ENCODE results near the gene NXNL1. TPM values are rescaled to one million over a fixed set of nuclear protein-coding genes. Genes with fewer than 3 reads are reported as not detected.

NXNL1 gene
- total and polyA plus RNA-seq, 2 of the 8 experiments (the other 6 are each of a cell fraction or from before 2014, with no cell fraction given): not detected

- TF ChIP-seq SIN3A (conservative IDR thresholded peaks at IDR 0.05 in 1 of 2, IDR thresholded peaks at IDR 0.05 in 1 of 2; ENCODE audit: low read depth in 1 of 2, low read length in 2 of 2) (peak in 1 of 2 experiments; percentile 83; a peak in 2 of 4 replicates), SAP30 (IDR thresholded peaks at IDR 0.05; ENCODE audit: insufficient read depth, insufficient replicate concordance, low read length) (no peak), SRF (IDR thresholded peaks at IDR 0.05; ENCODE audit: low read depth, low read length) (peak; percentile 32; the same call in 1 of the 2 replicates), KDM4A (IDR thresholded peaks at IDR 0.05; ENCODE audit: low read depth, low read length, severe bottlenecking) (peak; percentile 55), CBX5 (IDR thresholded peaks at IDR 0.05; ENCODE audit: low read depth, low read length) (no peak), BCL11A (IDR thresholded peaks at IDR 0.05; ENCODE audit: low read depth in 2 of 2, low read length in 2 of 2) (no peak), KDM1A (IDR thresholded peaks at IDR 0.05; ENCODE audit: borderline replicate concordance, low read length) (no peak), GABPA (IDR thresholded peaks at IDR 0.05; ENCODE audit: borderline replicate concordance, insufficient read depth, low read length) (peak; percentile 96), TCF12 (IDR thresholded peaks at IDR 0.05; ENCODE audit: low read depth, low read length) (no peak), RXRA (IDR thresholded peaks at IDR 0.05; ENCODE audit: insufficient read depth, low read depth, low read length) (no peak), SIRT6 (IDR thresholded peaks at IDR 0.05; ENCODE audit: low read length) (no peak), CTBP2 (IDR thresholded peaks at IDR 0.05; ENCODE audit: borderline replicate concordance, insufficient read depth, insufficient read length, low read length) (no peak), MAFK (IDR thresholded peaks at IDR 0.05; ENCODE audit: low read depth, low read length) (no peak), RAD21 (IDR thresholded peaks at IDR 0.05 in 1 of 2, conservative IDR thresholded peaks at IDR 0.05 in 1 of 2; ENCODE audit: low read depth in 2 of 2, low read length in 2 of 2) (no peak), JUN (IDR thresholded peaks at IDR 0.05; ENCODE audit: low read depth, low read length) (no peak), CBX8 (IDR thresholded peaks at IDR 0.05; ENCODE audit: borderline replicate concordance, low read depth, low read length) (no peak), SUZ12 (IDR thresholded peaks at IDR 0.05; ENCODE audit: low read length) (no peak), HDAC6 (IDR thresholded peaks at IDR 0.05; ENCODE audit: low read depth, low read length) (no peak), HDAC2 (IDR thresholded peaks at IDR 0.05; ENCODE audit: borderline replicate concordance in 1 of 2, low read depth in 2 of 2, low read length in 2 of 2) (0 out of 4 replicates have a peak, but pooled peaks of 1 of the 2 experiments have one; percentile 48), BACH1 (IDR thresholded peaks at IDR 0.05; ENCODE audit: low read length) (no peak), SIX5 (IDR thresholded peaks at IDR 0.05; ENCODE audit: low read depth, low read length) (peak; percentile 56), TEAD4 (IDR thresholded peaks at IDR 0.05; ENCODE audit: low read depth, low read length) (peak; percentile 24; the same call in 1 of the 2 replicates)
Measured at GRCh38 chr19:17419621-17420474, 40.9 kb downstream of the NXNL1 start, which contains the start of gene MVB12A (continued).

All from H1 (cell line).